22Rv1 (cell line): ENCODE measurements around the gene ZNF100.
"Not testable (repeated sequence)": the region's sequence is repeated elsewhere in the genome, so short reads cannot be mapped to it uniquely, and the experiment has no call there.

Source experiments
- ZFX ChIP-seq: fragments of 450-650 bp; IDR thresholded peaks from 2 replicates; pipeline ENCODE4 v1.6.1; 2017; ENCODE audit warnings: antibody characterized with exemption, borderline replicate concordance
- TF ChIP-seq, protein P1 (sequence below): fragments of 450-650 bp; IDR thresholded peaks from 2 replicates; pipeline ENCODE4 v1.5.1; 2017; ENCODE audit warnings: mild to moderate bottlenecking

DNA sequence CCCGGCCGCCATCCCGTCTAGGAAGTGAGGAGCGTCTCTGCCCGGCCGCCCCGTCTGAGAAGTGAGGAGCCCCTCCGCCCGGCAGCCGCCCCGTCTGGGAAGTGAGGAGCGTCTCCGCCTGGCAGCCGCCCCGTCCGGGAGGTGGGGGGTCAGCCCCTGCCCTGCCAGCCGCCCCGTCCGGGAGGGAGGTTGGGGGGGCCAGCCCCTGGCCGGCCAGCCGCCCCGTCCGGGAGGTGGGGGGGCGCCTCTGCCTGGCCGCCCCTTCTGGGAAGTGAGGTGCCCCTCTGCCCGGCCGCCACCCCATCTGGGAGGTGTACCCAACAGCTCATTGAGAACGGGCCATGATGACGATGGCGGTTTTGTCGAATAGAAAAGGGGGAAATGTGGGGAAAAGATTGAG, 59.5 kb downstream of the ZNF100 start:
- TF ChIP-seq, protein P1, sequence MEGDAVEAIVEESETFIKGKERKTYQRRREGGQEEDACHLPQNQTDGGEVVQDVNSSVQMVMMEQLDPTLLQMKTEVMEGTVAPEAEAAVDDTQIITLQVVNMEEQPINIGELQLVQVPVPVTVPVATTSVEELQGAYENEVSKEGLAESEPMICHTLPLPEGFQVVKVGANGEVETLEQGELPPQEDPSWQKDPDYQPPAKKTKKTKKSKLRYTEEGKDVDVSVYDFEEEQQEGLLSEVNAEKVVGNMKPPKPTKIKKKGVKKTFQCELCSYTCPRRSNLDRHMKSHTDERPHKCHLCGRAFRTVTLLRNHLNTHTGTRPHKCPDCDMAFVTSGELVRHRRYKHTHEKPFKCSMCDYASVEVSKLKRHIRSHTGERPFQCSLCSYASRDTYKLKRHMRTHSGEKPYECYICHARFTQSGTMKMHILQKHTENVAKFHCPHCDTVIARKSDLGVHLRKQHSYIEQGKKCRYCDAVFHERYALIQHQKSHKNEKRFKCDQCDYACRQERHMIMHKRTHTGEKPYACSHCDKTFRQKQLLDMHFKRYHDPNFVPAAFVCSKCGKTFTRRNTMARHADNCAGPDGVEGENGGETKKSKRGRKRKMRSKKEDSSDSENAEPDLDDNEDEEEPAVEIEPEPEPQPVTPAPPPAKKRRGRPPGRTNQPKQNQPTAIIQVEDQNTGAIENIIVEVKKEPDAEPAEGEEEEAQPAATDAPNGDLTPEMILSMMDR: not testable (repeated sequence)
- not testable (repeated sequence) for TF ChIP-seq ZFX
